IMR-90 (cell line): ENCODE results near the gene HSPH1. TPM values are rescaled to one million over a fixed set of nuclear protein-coding genes. Genes with fewer than 3 reads are reported as not detected.

Experiments used
- ATAC-seq: fragments of 200-7000 bp; cut with Tn5 transposase; 2 replicates; pipeline ENCODE4 v1.9.1; 2020; ENCODE audit warnings: low read depth, mild to moderate bottlenecking, moderate library complexity
- BruUV-seq: library from RNA; stranded (reverse); fragments of 400-500 nt; replicated peaks from 2 replicates; lab custom pipeline; 2021; lab: Mats Ljungman, UMichigan
- CTCF ChIA-PET: fragments of 300-600 bp; formaldehyde crosslinking; extraction: SDS; loops from one replicate; lab custom pipeline; 2021; ENCODE audit warnings: antibody characterized with exemption; lab: Yijun Ruan, JAX
- POLR2A ChIA-PET: fragments of 300-600 bp; sonication (Branson Sonifier 250); formaldehyde crosslinking; loops from one replicate; lab custom pipeline; 2022; ENCODE audit warnings: antibody characterized with exemption; ENCODE audit not compliant: unreplicated experiment; lab: Charles Lee
- DNase-seq: peaks from one replicate; pipeline ENCODE4 v3.0.0; 2013
- H2AFZ ChIP-seq: replicated peaks from 2 replicates; pipeline ENCODE3; 2013; ENCODE audit warnings: low read length, mild to moderate bottlenecking; ENCODE audit not compliant: poor library complexity
- H2AK5ac ChIP-seq: 2 replicates; pipeline ENCODE4 v1.6.1; 2013; ENCODE audit warnings: low read depth, low read length, inconsistent platforms
- H2AK9ac ChIP-seq: replicated peaks from 2 replicates; pipeline ENCODE3; 2013; ENCODE audit warnings: mild to moderate bottlenecking, low read depth, low read length, moderate library complexity; ENCODE audit not compliant: poor library complexity
- H2BK120ac ChIP-seq: 2 replicates; pipeline ENCODE4 v1.6.1; 2013; ENCODE audit warnings: low read depth, low read length, inconsistent platforms
- H2BK15ac ChIP-seq: 3 replicates; pipeline ENCODE4 v1.6.1; 2013; ENCODE audit warnings: low read depth, low read length, inconsistent platforms
- H2BK20ac ChIP-seq: 2 replicates; pipeline ENCODE4 v1.6.1; 2013; ENCODE audit warnings: low read depth, mild to moderate bottlenecking, inconsistent platforms, low read length, moderate library complexity
- H2BK5ac ChIP-seq: 2 replicates; pipeline ENCODE4 v1.6.1; 2013; ENCODE audit warnings: mild to moderate bottlenecking, low read depth, low read length, inconsistent platforms; ENCODE audit not compliant: poor library complexity, severe bottlenecking
- H3K14ac ChIP-seq: replicated peaks from 2 replicates; pipeline ENCODE4 v1.6.1; 2013; ENCODE audit warnings: low read depth, low read length, inconsistent platforms
- H3K18ac ChIP-seq: 2 replicates; pipeline ENCODE4 v1.6.1; 2013; ENCODE audit warnings: low read depth, low read length, control low read depth
- H3K23ac ChIP-seq: 2 replicates; pipeline ENCODE4 v1.6.1; 2013; ENCODE audit warnings: low read depth, low read length, inconsistent platforms
- H3K27ac ChIP-seq: 2 replicates; pipeline ENCODE4 v1.5.1; 2013; ENCODE audit warnings: mild to moderate bottlenecking, control low read depth, low read length; ENCODE audit not compliant: insufficient read depth
- H3K27me3 ChIP-seq: 2 replicates; pipeline ENCODE4 v1.6.1; 2013; ENCODE audit warnings: low read length; ENCODE audit not compliant: control insufficient read depth, insufficient read depth
- H3K36me3 ChIP-seq: 2 replicates; pipeline ENCODE4 v1.6.1; 2013; ENCODE audit warnings: low read length, mixed read lengths; ENCODE audit not compliant: control insufficient read depth, insufficient read depth
- H3K4ac ChIP-seq: 2 replicates; pipeline ENCODE4 v1.6.1; 2013; ENCODE audit warnings: low read depth, low read length, inconsistent platforms
- H3K4me1 ChIP-seq: 2 replicates; pipeline ENCODE4 v1.6.1; 2013; ENCODE audit warnings: low read length, mixed read lengths; ENCODE audit not compliant: control insufficient read depth, insufficient read depth
- H3K4me2 ChIP-seq: 2 replicates; pipeline ENCODE4 v1.6.1; 2013; ENCODE audit warnings: low read depth, mild to moderate bottlenecking, control low read depth, low read length, moderate library complexity
- H3K4me3 ChIP-seq: 2 replicates; pipeline ENCODE4 v1.5.1; 2013; ENCODE audit warnings: low read depth, mild to moderate bottlenecking, control low read depth, low read length, moderate library complexity; ENCODE audit not compliant: insufficient read depth
- H3K56ac ChIP-seq: 2 replicates; pipeline ENCODE4 v1.6.1; 2013; ENCODE audit warnings: low read length, inconsistent platforms; ENCODE audit not compliant: insufficient read depth; ENCODE audit errors: extremely low read depth
- H3K79me1 ChIP-seq, 2 experiments: 2 replicates each; pipeline ENCODE4 v1.6.1; 2013; ENCODE audit warnings: low read length in 2 of 2, inconsistent platforms in 1 of 2, low read depth in 1 of 2
- H3K9ac ChIP-seq: 2 replicates; pipeline ENCODE4 v1.6.1; 2013; ENCODE audit warnings: low read depth, low read length, control low read depth
- H3K9me1 ChIP-seq: 2 replicates; pipeline ENCODE4 v1.6.1; 2013; ENCODE audit warnings: low read length, inconsistent platforms; ENCODE audit not compliant: insufficient read depth
- H3K9me3 ChIP-seq: 2 replicates; pipeline ENCODE4 v1.6.1; 2013; ENCODE audit warnings: low read length; ENCODE audit not compliant: control insufficient read depth, insufficient read depth
- H4K20me1 ChIP-seq: 2 replicates; pipeline ENCODE4 v1.6.1; 2013; ENCODE audit warnings: low read length, inconsistent platforms; ENCODE audit not compliant: insufficient read depth
- H4K5ac ChIP-seq: 2 replicates; pipeline ENCODE4 v1.6.1; 2013; ENCODE audit warnings: mild to moderate bottlenecking, low read depth, low read length, control low read depth
- H4K8ac ChIP-seq, 2 experiments: 2 replicates each; pipeline ENCODE4 v1.6.1; 2013; ENCODE audit warnings: low read depth in 2 of 2, low read length in 2 of 2, control low read depth in 1 of 2, inconsistent platforms in 1 of 2
- H4K91ac ChIP-seq: 2 replicates; pipeline ENCODE4 v1.6.1; 2013; ENCODE audit warnings: low read depth, low read length, inconsistent platforms; ENCODE audit not compliant: insufficient read depth
- BHLHE40 ChIP-seq: fragments of 150-350 bp; IDR thresholded peaks from 2 replicates; pipeline ENCODE4 v1.6.1; 2016; ENCODE audit warnings: mild to moderate bottlenecking, low read depth, low read length
- CEBPB ChIP-seq: IDR thresholded peaks from 2 replicates; pipeline ENCODE4 v1.6.1; 2012; ENCODE audit warnings: low read depth, low read length, improper control_type of control experiment
- CHD1 ChIP-seq: IDR thresholded peaks from 2 replicates; pipeline ENCODE4 v1.6.1; 2012; ENCODE audit warnings: low read depth, low read length, improper control_type of control experiment
- FOS ChIP-seq: fragments of 150-350 bp; IDR thresholded peaks from 2 replicates; pipeline ENCODE4 v1.6.1; 2016; ENCODE audit warnings: low read depth, low read length
- MAFK ChIP-seq: IDR thresholded peaks from 2 replicates; pipeline ENCODE4 v1.6.1; 2012; ENCODE audit warnings: low read depth, low read length, improper control_type of control experiment
- MAZ ChIP-seq: IDR thresholded peaks from 2 replicates; pipeline ENCODE4 v1.6.1; 2012; ENCODE audit warnings: low read depth, mild to moderate bottlenecking, low read length, improper control_type of control experiment, moderate library complexity, borderline replicate concordance
- MXI1 ChIP-seq: IDR thresholded peaks from 2 replicates; pipeline ENCODE4 v1.6.1; 2012; ENCODE audit warnings: low read depth, mild to moderate bottlenecking, low read length, moderate library complexity, borderline replicate concordance
- NFE2L2 ChIP-seq: fragments of 150-350 bp; IDR thresholded peaks from 2 replicates; pipeline ENCODE4 v1.6.1; 2016; ENCODE audit warnings: low read depth, mild to moderate bottlenecking, low read length
- RAD21 ChIP-seq: IDR thresholded peaks from 2 replicates; pipeline ENCODE4 v1.6.1; 2012; ENCODE audit warnings: low read length, improper control_type of control experiment
- RFX5 ChIP-seq: IDR thresholded peaks from 2 replicates; pipeline ENCODE4 v1.8.0; 2012; ENCODE audit warnings: low read depth, mild to moderate bottlenecking, low read length, moderate library complexity
- SMC3 ChIP-seq: fragments of 150-350 bp; IDR thresholded peaks from 2 replicates; pipeline ENCODE4 v1.6.1; 2016; ENCODE audit warnings: low read depth, mild to moderate bottlenecking, antibody characterized with exemption, low read length, moderate library complexity
- WGBS, 2 experiments: methylation state at CpG; one replicate each; pipeline versions ENCODE4 v1.1.5 to v1.1.7; 2013; ENCODE audit warnings: missing lambda C conversion rate in 2 of 2; ENCODE audit not compliant: insufficient read length in 1 of 2; ENCODE audit errors: extremely low coverage in 2 of 2; 5-methylcytosine and 5-hydroxymethylcytosine counted together
- dilution Hi-C: fragments of 300-500 bp; cut with HindIII; formaldehyde crosslinking; loops from one replicate; pipeline ENCODE4 v1.14.3; 2018; ENCODE audit warnings: low sequenced_read_pairs; ENCODE audit not compliant: unreplicated experiment
- in situ Hi-C: fragments of 300-500 bp; cut with MboI; formaldehyde crosslinking; loops from 3 replicates; pipeline ENCODE4 v1.14.3; 2019; ENCODE audit warnings: low sequenced_read_pairs, inconsistent platforms, mixed read lengths
- intact Hi-C: fragments of 100-400 bp; cut with micrococcal nuclease; formaldehyde crosslinking; loops from 2 replicates; pipeline ENCODE4 v1.10.0; 2022
- polyA plus RNA-seq, 3 experiments: library from polyadenylated mRNA; depleted of rRNA; stranded (reverse); fragments of >200 nt; gene quantifications; 2 replicates each; pipeline ENCODE4 v1.2.3, GENCODE V29; 2012; ENCODE audit warnings: low replicate concordance in 1 of 3
- total RNA-seq: library from RNA; depleted of rRNA; stranded (reverse); fragments of >200 nt; gene quantifications from 2 replicates; pipeline ENCODE4 v1.2.3, GENCODE V29; 2012
- TF ChIP-seq, protein P1 (sequence below): fragments of 150-350 bp; IDR thresholded peaks from 2 replicates; pipeline ENCODE4 v1.6.1; 2017; ENCODE audit warnings: mild to moderate bottlenecking, antibody characterized with exemption, low read length, low read depth

HSPH1 gene
- total and polyA plus RNA-seq, 2 of the 4 experiments (the other 2 are of a cell fraction) = 36.8 to 40.3 TPM

DNA sequence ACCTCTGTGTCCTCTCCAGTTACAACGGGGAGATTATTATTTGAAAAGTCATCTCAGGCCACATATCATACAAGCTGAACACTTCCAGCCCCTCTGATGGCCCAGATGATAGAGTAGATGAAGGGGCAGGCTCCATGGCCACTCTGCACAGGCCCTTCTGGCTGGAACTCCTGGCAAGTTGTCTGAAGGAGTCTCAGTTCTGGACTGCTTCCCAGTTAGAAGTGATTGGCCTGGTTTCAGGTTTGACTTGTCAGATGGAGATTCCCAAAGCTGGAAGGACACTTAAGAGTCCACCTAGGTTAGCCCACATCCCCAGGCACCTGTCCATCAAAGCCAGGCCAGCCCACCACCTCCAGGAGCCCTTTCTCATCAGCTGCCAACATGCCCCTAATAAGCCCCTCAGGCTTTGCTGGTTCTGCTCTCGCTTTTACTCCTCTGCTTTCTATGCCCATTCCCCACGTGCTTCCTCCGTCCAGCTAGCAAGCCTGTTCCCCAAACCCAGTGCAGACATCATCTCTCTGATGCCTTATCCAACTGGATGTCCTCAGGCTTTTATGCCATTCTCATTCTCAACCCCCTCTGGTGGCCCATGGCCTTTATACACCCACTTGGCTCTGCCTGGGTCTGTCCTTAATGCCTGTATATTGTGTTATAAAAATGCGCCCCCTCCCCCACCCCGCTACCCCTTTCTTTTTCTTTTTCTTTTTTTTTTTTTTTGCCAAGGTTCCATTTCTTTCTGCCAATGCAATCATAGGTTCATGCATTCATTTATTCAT, 56.5 kb downstream of the HSPH1 start:
- Histone ChIP-seq H3K27ac (no peak overlapping the region), H3K9me3 (no peaks in the 10 kb centered on the region)
- dilution Hi-C loops = no loop called here

More for the DNA sequence above, 56.5 kb downstream of the HSPH1 start:
- Histone ChIP-seq H3K9ac (no peak overlapping the region), H3K18ac (no peak overlapping the region), H3K36me3 (no peaks in the 10 kb centered on the region), H4K5ac (no peak overlapping the region), H3K4ac (no peak overlapping the region), H3K23ac (no peak overlapping the region), H2BK5ac (no peak overlapping the region), H3K4me1 (no peaks in the 10 kb centered on the region), H3K14ac (no peak overlapping the region), H4K91ac (no peak overlapping the region), H3K56ac (no peak overlapping the region), H2BK15ac (no peak overlapping the region), H3K4me3 (no peak overlapping the region), H3K27me3 (peaks cover 41% of the 10 kb centered on the region), H2AK5ac (no peak overlapping the region), H3K79me1 (no peaks in the 10 kb centered on the region), H4K20me1 (no peaks in the 10 kb centered on the region), H2AK9ac (no peak overlapping the region), H2AFZ (no peak overlapping the region), H2BK120ac (no peak overlapping the region), H3K9me1 (no peaks in the 10 kb centered on the region), H3K4me2 (no peak overlapping the region), H2BK20ac (no peak overlapping the region), H4K8ac (no peak overlapping the region)
- POLR2A ChIA-PET = interaction anchor here (0.6 kb wide), 1 partner anchor 1073 kb away, joined by 3 read pairs; no protein-coding TSS in a partner anchor
- peak; percentile 26 for DNase-seq
- WGBS, 2 experiments = 92% methylated on average over 2 of the region's 6 CpGs; no CpG with 5 or more reads in 1 of the 2 experiments
- no peak for ATAC-seq
- no TSS peak for BruUV-seq
- CTCF ChIA-PET = no interaction called here
- in situ Hi-C loops = no loop called here
- no peak for TF ChIP-seq SMC3
- TF ChIP-seq, protein P1, sequence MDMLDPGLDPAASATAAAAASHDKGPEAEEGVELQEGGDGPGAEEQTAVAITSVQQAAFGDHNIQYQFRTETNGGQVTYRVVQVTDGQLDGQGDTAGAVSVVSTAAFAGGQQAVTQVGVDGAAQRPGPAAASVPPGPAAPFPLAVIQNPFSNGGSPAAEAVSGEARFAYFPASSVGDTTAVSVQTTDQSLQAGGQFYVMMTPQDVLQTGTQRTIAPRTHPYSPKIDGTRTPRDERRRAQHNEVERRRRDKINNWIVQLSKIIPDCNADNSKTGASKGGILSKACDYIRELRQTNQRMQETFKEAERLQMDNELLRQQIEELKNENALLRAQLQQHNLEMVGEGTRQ = no peak
- no peak for TF ChIP-seq BHLHE40
- no peak for TF ChIP-seq FOS
- TF ChIP-seq NFE2L2 = no peak
- no peak for TF ChIP-seq MAZ
- TF ChIP-seq CHD1 = no peak
- TF ChIP-seq MAFK = no peak
- TF ChIP-seq RFX5 = no peak
- TF ChIP-seq CEBPB = no peak
- no peak for TF ChIP-seq MXI1
- TF ChIP-seq RAD21 = no peak
- intact Hi-C loops = no loop called here
